ENCODE results near the gene UTF1.

Gene UTF1

DNA sequence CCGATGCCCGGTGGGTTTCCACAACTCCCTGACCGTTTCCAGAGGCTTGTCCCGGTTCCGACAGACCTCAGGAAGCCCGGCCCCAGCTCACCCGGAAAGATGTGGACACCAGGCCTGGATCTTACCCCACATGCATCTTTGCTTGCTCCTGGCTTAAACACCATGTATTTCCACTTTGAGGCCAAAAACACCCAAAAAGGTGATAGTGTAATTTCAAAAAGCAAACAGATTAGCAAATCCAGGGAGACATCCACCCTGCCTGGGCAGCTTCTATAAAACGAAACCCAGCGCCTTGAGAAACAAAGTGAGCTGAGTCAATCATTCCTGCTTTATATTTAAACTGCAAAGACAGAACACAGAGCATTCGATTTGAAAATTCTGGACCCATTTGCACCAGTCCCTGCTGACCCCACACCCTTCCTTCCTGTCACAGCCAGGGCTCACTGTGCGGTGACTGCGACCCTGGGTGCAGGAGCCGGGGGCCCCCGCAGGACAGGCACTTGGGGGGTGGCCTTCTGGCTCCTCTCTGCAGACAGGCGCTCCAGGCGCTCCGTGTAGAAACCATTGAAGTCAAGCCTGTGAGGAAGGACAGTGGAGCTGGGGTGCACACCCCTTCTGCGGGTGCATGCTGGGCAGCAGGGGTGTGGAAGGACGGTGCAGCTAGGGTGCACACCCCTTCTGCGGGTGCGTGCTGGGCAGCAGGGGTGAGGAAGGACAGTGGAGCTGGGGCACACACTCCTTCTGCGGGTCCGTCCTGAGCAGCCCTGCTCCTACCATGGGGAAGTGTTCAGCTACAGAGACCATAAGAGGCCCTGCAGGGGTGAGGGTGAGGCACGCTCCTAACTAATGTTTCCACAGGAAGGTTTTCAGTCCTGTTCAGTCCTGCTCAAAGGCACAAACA lies 49.6 kb downstream of the UTF1 start:
- DNase-seq = peak; percentile 79

DNA sequence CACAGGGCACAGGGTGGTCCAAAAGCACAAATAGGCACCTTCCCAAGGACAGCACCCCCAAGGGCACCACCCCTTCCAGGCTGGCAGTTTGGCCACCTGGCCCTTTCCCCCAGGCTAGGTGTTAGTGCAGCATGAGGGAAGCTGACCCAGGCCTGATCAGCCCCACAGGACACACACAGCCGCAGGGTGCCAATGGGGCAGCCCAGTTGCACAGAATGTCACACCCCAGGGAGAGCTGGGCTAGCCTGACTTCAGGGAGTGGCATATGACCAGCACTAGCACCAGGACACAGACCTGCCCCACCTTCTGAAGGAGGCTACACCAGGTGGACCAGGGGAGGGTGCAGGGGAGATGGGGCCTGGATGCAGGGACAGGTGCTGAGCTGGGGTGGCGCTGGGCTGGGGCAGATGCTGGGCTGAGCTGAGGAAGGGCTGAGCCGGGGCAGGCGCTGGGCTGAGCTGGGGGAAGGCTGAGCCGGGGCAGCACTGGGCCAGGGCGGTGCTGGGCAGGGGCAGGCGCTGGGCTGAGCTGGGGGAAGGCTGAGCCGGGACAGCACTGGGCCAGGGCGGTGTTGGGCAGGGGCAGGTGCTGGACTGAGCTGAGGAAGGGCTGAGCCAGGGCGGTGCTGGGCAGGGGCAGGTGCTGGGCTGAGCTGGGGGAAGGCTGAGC lies 50.5 kb downstream of the UTF1 start:
- DNase-seq = no peak

DNA sequence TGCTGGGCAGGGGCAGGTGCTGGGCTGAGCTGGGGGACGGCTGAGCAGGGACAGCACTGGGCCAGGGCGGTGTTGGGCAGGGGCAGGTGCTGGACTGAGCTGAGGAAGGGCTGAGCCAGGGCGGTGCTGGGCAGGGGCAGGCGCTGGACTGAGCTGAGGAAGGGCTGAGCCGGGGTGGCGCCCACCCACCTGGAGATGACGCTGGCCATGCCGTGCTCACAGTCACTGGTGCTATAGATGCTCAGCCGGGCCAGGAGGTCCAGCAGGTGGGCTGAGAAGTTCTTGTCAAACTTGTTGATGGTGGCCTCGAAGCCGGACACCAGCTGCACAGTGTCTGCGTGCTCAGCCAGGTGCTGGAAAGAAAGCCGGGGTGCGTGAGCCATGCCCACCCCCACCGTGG lies 51.1 kb downstream of the UTF1 start:
- DNase-seq = no peak
